Fibroblast of mammary gland (primary cell): ENCODE measurements around the gene PTGR3.

ENCODE experiments used
- DNase-seq: peaks from one replicate; pipeline ENCODE4 v3.0.0-alpha.2; 2010; ENCODE audit warnings: low read depth
- H3K4me3 ChIP-seq: 2 replicates; pipeline ENCODE4 v1.5.1; 2011; ENCODE audit warnings: low read depth, mild to moderate bottlenecking, low read length, moderate library complexity; ENCODE audit not compliant: control insufficient read depth
- CTCF ChIP-seq: conservative IDR thresholded peaks from 2 replicates; pipeline ENCODE4 v1.5.1; 2011; ENCODE audit warnings: low read depth, low read length, inconsistent platforms; ENCODE audit not compliant: control insufficient read depth, insufficient read depth

PTGR3 gene

GRCh38 chr18:75221897-75222296, 13.0 kb upstream of the PTGR3 start:
- DNase-seq, result no peak
- TF ChIP-seq CTCF, result no peak

GRCh38 chr18:75221397-75221796, 12.5 kb upstream of the PTGR3 start:
- DNase-seq, result no peak
- H3K4me3 ChIP-seq, result no peak overlapping the region
- TF ChIP-seq CTCF, result no peak

More at GRCh38 chr18:75221897-75222296, 13.0 kb upstream of the PTGR3 start:
- H3K4me3 ChIP-seq, result no peak overlapping the region

- no peak for DNase-seq
- H3K4me3 ChIP-seq, result no peak overlapping the region
Measured at GRCh38 chr18:75220551-75221355, 11.8 kb upstream of the PTGR3 start.

GRCh38 chr18:75219745-75220375, 10.9 kb upstream of the PTGR3 start:
- no peak overlapping the region for H3K4me3 ChIP-seq
- TF ChIP-seq CTCF, result no peak
- DNase-seq, result no peak

More at GRCh38 chr18:75220551-75221355, 11.8 kb upstream of the PTGR3 start:
- no peak for TF ChIP-seq CTCF

- no peak for TF ChIP-seq CTCF
- H3K4me3 ChIP-seq, result no peak overlapping the region
Measured at GRCh38 chr18:75218065-75218923, 9.4 kb upstream of the PTGR3 start.

GRCh38 chr18:75216911-75217689, 8.2 kb upstream of the PTGR3 start:
- DNase-seq, result no peak
- TF ChIP-seq CTCF, result no peak
- no peak overlapping the region for H3K4me3 ChIP-seq

More at GRCh38 chr18:75218065-75218923, 9.4 kb upstream of the PTGR3 start:
- no peak for DNase-seq
